Liver (tissue), 9 donors: Measurements from ENCODE around the gene GLE1. TPM values are rescaled to one million over a fixed set of nuclear protein-coding genes. Genes with fewer than 3 reads are reported as not detected.

Source experiments
- DNase-seq: peaks from one replicate; pipeline ENCODE4 v3.0.0-alpha.2; 2017; ENCODE audit warnings: low spot score
- H3K27ac ChIP-seq, 2 donors: one replicate each; pipeline ENCODE4 v1.7.0; 2013; ENCODE audit warnings: inconsistent platforms in 2 of 2, low read length in 2 of 2, control low read depth in 1 of 2, low read depth in 1 of 2, mild to moderate bottlenecking in 1 of 2
- H3K27me3 ChIP-seq, 4 donors: one replicate each; pipeline versions ENCODE4 v1.6.1 to v1.7.0; 2013; ENCODE audit warnings: low read length in 3 of 4, inconsistent platforms in 1 of 4, mild to moderate bottlenecking in 1 of 4, moderate library complexity in 1 of 4; ENCODE audit not compliant: control insufficient read depth in 4 of 4, insufficient read depth in 4 of 4
- H3K36me3 ChIP-seq, 4 donors: one replicate each; pipeline versions ENCODE4 v1.6.1 to v1.7.0; 2013; ENCODE audit warnings: low read length in 3 of 4, mild to moderate bottlenecking in 3 of 4, low read depth in 1 of 4, moderate library complexity in 1 of 4; ENCODE audit not compliant: control insufficient read depth in 4 of 4, insufficient read depth in 3 of 4
- H3K4me1 ChIP-seq, 4 donors: one replicate each; pipeline versions ENCODE4 v1.6.1 to v1.7.0; 2013; ENCODE audit warnings: low read length in 3 of 4, mild to moderate bottlenecking in 3 of 4, moderate library complexity in 1 of 4; ENCODE audit not compliant: control insufficient read depth in 4 of 4, insufficient read depth in 4 of 4
- H3K4me3 ChIP-seq, 3 donors: one replicate each; pipeline versions ENCODE4 v1.6.1 to v1.7.0; 2013; ENCODE audit warnings: low read length in 3 of 3, control low read depth in 1 of 3, low read depth in 1 of 3, mild to moderate bottlenecking in 1 of 3
- H3K9ac ChIP-seq, 2 donors: one replicate each; pipeline ENCODE4 v1.7.0; 2013; ENCODE audit warnings: low read length in 2 of 2, mild to moderate bottlenecking in 2 of 2, moderate library complexity in 2 of 2, control low read depth in 1 of 2, low read depth in 1 of 2
- H3K9me3 ChIP-seq, 4 donors: one replicate each; pipeline versions ENCODE4 v1.6.1 to v1.7.0; 2013; ENCODE audit warnings: low read length in 3 of 4; ENCODE audit not compliant: control insufficient read depth in 4 of 4
- EGR1 ChIP-seq, 2 donors: IDR thresholded peaks; 2 replicates each; pipeline ENCODE4 v1.6.1; 2016 to 2018; ENCODE audit warnings: antibody characterized with exemption in 2 of 2, low read depth in 2 of 2
- FOXA1 ChIP-seq: IDR thresholded peaks from 2 replicates; pipeline ENCODE4 v1.6.1; 2016; ENCODE audit warnings: antibody characterized with exemption
- GABPA ChIP-seq, 2 donors: IDR thresholded peaks in 1 of 2; conservative IDR thresholded peaks in 1 of 2; 2 replicates each; pipeline ENCODE4 v1.6.1; 2016; ENCODE audit warnings: antibody characterized with exemption in 2 of 2, mild to moderate bottlenecking in 1 of 2, moderate library complexity in 1 of 2
- HNF4A ChIP-seq, 2 donors: conservative IDR thresholded peaks; 2 replicates each; pipeline ENCODE4 v1.6.1; 2016; ENCODE audit warnings: antibody characterized with exemption in 2 of 2, mild to moderate bottlenecking in 2 of 2
- HNF4G ChIP-seq: IDR thresholded peaks from 2 replicates; pipeline ENCODE4 v1.6.1; 2016; ENCODE audit warnings: antibody characterized with exemption
- JUND ChIP-seq, 2 donors: IDR thresholded peaks; 2 replicates each; pipeline ENCODE4 v1.6.1; 2016; ENCODE audit warnings: antibody characterized with exemption in 2 of 2
- MAX ChIP-seq: IDR thresholded peaks from 2 replicates; pipeline ENCODE4 v1.6.1; 2016; ENCODE audit warnings: antibody characterized with exemption
- NR2F2 ChIP-seq: IDR thresholded peaks from 2 replicates; pipeline ENCODE4 v1.6.1; 2016; ENCODE audit warnings: antibody characterized with exemption
- RAD21 ChIP-seq, 2 donors: IDR thresholded peaks; 2 replicates each; pipeline ENCODE4 v1.6.1; 2016; ENCODE audit warnings: antibody characterized with exemption in 2 of 2, mild to moderate bottlenecking in 2 of 2
- RXRA ChIP-seq, 2 donors: IDR thresholded peaks; 2 replicates each; pipeline ENCODE4 v1.6.1; 2017 to 2018; ENCODE audit warnings: antibody characterized with exemption in 2 of 2, mild to moderate bottlenecking in 1 of 2
- TAF1 ChIP-seq: conservative IDR thresholded peaks from 2 replicates; pipeline ENCODE4 v1.6.1; 2016; ENCODE audit warnings: antibody characterized with exemption, mild to moderate bottlenecking
- YY1 ChIP-seq: IDR thresholded peaks from 2 replicates; pipeline ENCODE4 v1.6.1; 2016; ENCODE audit warnings: antibody characterized with exemption, mild to moderate bottlenecking
- WGBS: extraction: QIAGEN DNeasy Blood & Tissue Kit; methylation state at CpG from one replicate; pipeline ENCODE4 v1.1.7; 2013; 5-methylcytosine and 5-hydroxymethylcytosine counted together
- polyA plus RNA-seq, 2 donors: library from polyadenylated mRNA; stranded (reverse) in 1 of 2; unstranded in 1 of 2; fragments of 200-250 nt in 1 of 2; fragments of >200 nt in 1 of 2; fragmentation: Nextera tagmentation in 1 of 2; extraction: Ambion mirVana in 1 of 2; gene quantifications; one replicate each; pipeline versions ENCODE4 v1.2.1 to v1.2.3, GENCODE V29; 2013 to 2015
- total RNA-seq, 2 donors: library from RNA; depleted of rRNA; stranded (reverse); fragments of >200 nt; gene quantifications; one replicate each; pipeline ENCODE4 v1.2.3, GENCODE V29; 2014
- TF ChIP-seq, protein P1 (sequence below): IDR thresholded peaks from 2 replicates; pipeline ENCODE4 v1.6.1; 2016; ENCODE audit warnings: antibody characterized with exemption, mild to moderate bottlenecking
- TF ChIP-seq, protein P2 (sequence below): IDR thresholded peaks from 2 replicates; pipeline ENCODE4 v1.6.1; 2016; ENCODE audit warnings: antibody characterized with exemption
- TF ChIP-seq, protein P3 (sequence below): fragments of 150-350 bp; IDR thresholded peaks from 2 replicates; pipeline ENCODE4 v1.5.1; 2017; ENCODE audit warnings: improper control_type of control experiment, low read depth, low read length; ENCODE audit not compliant: missing input control
- donor health status: healthy.
- donor health status: healthy.
- donor health status: healthy.
- donor health status: healthy.
- donor health status: healthy.

The GLE1 gene
- total and polyA plus RNA-seq, 4 donors = 5.3 to 19.5 (median 12.8) TPM

DNA sequence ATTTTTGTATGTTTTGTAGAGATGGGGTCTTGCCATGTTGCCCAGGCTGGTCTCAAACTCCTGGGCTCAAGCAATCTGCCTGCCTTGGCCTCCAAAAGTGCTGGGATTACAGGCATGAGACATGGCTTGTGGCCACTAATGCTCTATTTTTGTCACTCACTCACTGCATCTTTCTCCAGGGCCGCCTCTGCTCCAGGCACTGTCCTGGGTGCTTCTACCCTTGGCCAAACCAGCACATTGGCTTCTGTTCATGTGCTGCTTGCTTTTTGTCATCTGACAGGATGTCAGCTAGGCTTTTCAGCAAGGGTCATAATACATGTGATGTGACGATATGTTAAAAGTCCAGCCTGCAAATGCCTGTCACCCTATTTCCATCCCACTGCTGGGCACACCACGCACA, 45.5 kb upstream of the GLE1 start:
- DNase-seq = no peak
- Histone ChIP-seq H3K4me3 (no peak overlapping the region), H3K27me3 (no peaks in the 10 kb centered on the region), H3K9me3 (no peaks in the 10 kb centered on the region), H3K27ac (no peak overlapping the region), H3K9ac (no peak overlapping the region), H3K4me1 (peaks cover 2 to 9% (median 6%) of the 10 kb centered on the region in 4 donors), H3K36me3 (peaks cover 7 to 25% (median 17%) of the 10 kb centered on the region in 4 donors)
- TF ChIP-seq JUND (IDR thresholded peaks at IDR 0.05) (no peak), TAF1 (no peak), FOXA1 (no peak), HNF4A (conservative IDR thresholded peaks at IDR 0.05) (no peak), YY1 (no peak), RAD21 (IDR thresholded peaks at IDR 0.05) (no peak), HNF4G (no peak)
- TF ChIP-seq, protein P1, sequence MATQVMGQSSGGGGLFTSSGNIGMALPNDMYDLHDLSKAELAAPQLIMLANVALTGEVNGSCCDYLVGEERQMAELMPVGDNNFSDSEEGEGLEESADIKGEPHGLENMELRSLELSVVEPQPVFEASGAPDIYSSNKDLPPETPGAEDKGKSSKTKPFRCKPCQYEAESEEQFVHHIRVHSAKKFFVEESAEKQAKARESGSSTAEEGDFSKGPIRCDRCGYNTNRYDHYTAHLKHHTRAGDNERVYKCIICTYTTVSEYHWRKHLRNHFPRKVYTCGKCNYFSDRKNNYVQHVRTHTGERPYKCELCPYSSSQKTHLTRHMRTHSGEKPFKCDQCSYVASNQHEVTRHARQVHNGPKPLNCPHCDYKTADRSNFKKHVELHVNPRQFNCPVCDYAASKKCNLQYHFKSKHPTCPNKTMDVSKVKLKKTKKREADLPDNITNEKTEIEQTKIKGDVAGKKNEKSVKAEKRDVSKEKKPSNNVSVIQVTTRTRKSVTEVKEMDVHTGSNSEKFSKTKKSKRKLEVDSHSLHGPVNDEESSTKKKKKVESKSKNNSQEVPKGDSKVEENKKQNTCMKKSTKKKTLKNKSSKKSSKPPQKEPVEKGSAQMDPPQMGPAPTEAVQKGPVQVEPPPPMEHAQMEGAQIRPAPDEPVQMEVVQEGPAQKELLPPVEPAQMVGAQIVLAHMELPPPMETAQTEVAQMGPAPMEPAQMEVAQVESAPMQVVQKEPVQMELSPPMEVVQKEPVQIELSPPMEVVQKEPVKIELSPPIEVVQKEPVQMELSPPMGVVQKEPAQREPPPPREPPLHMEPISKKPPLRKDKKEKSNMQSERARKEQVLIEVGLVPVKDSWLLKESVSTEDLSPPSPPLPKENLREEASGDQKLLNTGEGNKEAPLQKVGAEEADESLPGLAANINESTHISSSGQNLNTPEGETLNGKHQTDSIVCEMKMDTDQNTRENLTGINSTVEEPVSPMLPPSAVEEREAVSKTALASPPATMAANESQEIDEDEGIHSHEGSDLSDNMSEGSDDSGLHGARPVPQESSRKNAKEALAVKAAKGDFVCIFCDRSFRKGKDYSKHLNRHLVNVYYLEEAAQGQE = no peak
- TF ChIP-seq, protein P2, sequence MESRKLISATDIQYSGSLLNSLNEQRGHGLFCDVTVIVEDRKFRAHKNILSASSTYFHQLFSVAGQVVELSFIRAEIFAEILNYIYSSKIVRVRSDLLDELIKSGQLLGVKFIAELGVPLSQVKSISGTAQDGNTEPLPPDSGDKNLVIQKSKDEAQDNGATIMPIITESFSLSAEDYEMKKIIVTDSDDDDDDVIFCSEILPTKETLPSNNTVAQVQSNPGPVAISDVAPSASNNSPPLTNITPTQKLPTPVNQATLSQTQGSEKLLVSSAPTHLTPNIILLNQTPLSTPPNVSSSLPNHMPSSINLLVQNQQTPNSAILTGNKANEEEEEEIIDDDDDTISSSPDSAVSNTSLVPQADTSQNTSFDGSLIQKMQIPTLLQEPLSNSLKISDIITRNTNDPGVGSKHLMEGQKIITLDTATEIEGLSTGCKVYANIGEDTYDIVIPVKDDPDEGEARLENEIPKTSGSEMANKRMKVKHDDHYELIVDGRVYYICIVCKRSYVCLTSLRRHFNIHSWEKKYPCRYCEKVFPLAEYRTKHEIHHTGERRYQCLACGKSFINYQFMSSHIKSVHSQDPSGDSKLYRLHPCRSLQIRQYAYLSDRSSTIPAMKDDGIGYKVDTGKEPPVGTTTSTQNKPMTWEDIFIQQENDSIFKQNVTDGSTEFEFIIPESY = no peak
- 94% methylated on average over 3 of the region's 3 CpGs for WGBS

DNA sequence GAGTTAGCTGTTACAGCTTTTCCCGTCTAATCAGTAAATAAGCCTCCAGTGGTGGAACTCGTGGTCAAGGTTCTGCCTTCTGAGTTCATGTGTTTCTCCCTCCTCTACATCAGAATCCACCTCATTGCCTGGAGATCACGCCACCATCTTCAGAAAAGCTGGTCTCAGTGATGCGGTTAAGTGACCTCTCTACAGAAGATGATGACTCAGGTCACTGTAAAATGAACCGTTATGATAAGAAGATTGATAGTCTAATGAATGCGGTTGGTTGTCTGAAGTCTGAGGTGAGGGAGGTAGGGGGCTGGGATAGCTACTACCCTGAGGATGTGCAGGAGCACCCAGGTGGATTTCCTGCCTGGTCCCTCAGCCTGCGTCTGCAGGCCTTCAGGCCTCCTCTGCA, 35.4 kb upstream of the GLE1 start:
- no peak for DNase-seq
- Histone ChIP-seq H3K27me3 (no peaks in the 10 kb centered on the region), H3K36me3 (peaks cover 4 to 16% (median 6%) of the 10 kb centered on the region in 4 donors), H3K4me3 (no peak overlapping the region), H3K27ac (no peak overlapping the region), H3K9ac (no peak overlapping the region), H3K4me1 (no peaks in the 10 kb centered on the region), H3K9me3 (no peaks in the 10 kb centered on the region)
- TF ChIP-seq MAX (no peak), RXRA (IDR thresholded peaks at IDR 0.05) (no peak), YY1 (no peak), NR2F2 (no peak), JUND (IDR thresholded peaks at IDR 0.05) (no peak), EGR1 (IDR thresholded peaks at IDR 0.05; ENCODE audit: low read depth in 2 of 2) (no peak), GABPA (IDR thresholded peaks at IDR 0.05 in 1 of 2, conservative IDR thresholded peaks at IDR 0.05 in 1 of 2) (no peak)
- TF ChIP-seq, protein P1 = no peak
- TF ChIP-seq, protein P2 = no peak
- TF ChIP-seq, protein P3, sequence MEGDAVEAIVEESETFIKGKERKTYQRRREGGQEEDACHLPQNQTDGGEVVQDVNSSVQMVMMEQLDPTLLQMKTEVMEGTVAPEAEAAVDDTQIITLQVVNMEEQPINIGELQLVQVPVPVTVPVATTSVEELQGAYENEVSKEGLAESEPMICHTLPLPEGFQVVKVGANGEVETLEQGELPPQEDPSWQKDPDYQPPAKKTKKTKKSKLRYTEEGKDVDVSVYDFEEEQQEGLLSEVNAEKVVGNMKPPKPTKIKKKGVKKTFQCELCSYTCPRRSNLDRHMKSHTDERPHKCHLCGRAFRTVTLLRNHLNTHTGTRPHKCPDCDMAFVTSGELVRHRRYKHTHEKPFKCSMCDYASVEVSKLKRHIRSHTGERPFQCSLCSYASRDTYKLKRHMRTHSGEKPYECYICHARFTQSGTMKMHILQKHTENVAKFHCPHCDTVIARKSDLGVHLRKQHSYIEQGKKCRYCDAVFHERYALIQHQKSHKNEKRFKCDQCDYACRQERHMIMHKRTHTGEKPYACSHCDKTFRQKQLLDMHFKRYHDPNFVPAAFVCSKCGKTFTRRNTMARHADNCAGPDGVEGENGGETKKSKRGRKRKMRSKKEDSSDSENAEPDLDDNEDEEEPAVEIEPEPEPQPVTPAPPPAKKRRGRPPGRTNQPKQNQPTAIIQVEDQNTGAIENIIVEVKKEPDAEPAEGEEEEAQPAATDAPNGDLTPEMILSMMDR = no peak
- 91% methylated on average over 7 of the region's 7 CpGs for WGBS
